NCI-H2227 treated with DMSO at 0.1 percent for 48 hours (cell line): ENCODE results near the gene FOLH1.
"Not testable (repeated sequence)": the region's sequence is repeated elsewhere in the genome, so short reads cannot be mapped to it uniquely, and the experiment has no call there.

Experiments used
- DNase-seq: peaks from one replicate; lab custom pipeline; 2025; lab: John Stamatoyannopoulos, UW

The FOLH1 gene

GRCh38 chr11:49208006-49208721, at the start of gene FOLH1:
Gene FOLH1 (minus strand): TSS chr11:49208602. CDS start chr11:49208409, 193 bp downstream.
- DNase-seq: no peak

GRCh38 chr11:49255148-49255547, 46.7 kb upstream of the FOLH1 start:
- not testable (repeated sequence) for DNase-seq

- DNase-seq: not testable (repeated sequence)
These were observed 42.8 kb upstream of the FOLH1 start for GRCh38 chr11:49251212-49251611.

- DNase-seq: not testable (repeated sequence)
These were observed 42.2 kb upstream of the FOLH1 start for GRCh38 chr11:49250398-49251115.

GRCh38 chr11:49249363-49249762, 41.0 kb upstream of the FOLH1 start:
- not testable (repeated sequence) for DNase-seq

GRCh38 chr11:49233685-49234084, 25.3 kb upstream of the FOLH1 start:
- not testable (repeated sequence) for DNase-seq

GRCh38 chr11:49233019-49233418, 24.6 kb upstream of the FOLH1 start:
- DNase-seq: not testable (repeated sequence)

GRCh38 chr11:49231725-49232124, 23.3 kb upstream of the FOLH1 start:
- DNase-seq: not testable (repeated sequence)

- DNase-seq: not testable (repeated sequence)
These were observed 22.1 kb upstream of the FOLH1 start for GRCh38 chr11:49230534-49230933.

GRCh38 chr11:49230001-49230400, 21.6 kb upstream of the FOLH1 start:
- DNase-seq: not testable (repeated sequence)

- DNase-seq: not testable (repeated sequence)
These were observed 20.7 kb upstream of the FOLH1 start for GRCh38 chr11:49229136-49229535.

- DNase-seq: not testable (repeated sequence)
These were observed 16.9 kb upstream of the FOLH1 start for GRCh38 chr11:49225255-49225785.

- DNase-seq: no peak
These were observed 12.7 kb upstream of the FOLH1 start for GRCh38 chr11:49221112-49221511.

GRCh38 chr11:49213026-49213560, 4.7 kb upstream of the FOLH1 start:
- DNase-seq: no peak

GRCh38 chr11:49206999-49207398, 1.4 kb downstream of the FOLH1 start:
- DNase-seq: not testable (repeated sequence)

- DNase-seq: no peak
These were observed 6.0 kb downstream of the FOLH1 start for GRCh38 chr11:49202287-49202976.

GRCh38 chr11:49196775-49197174, 11.6 kb downstream of the FOLH1 start:
- not testable (repeated sequence) for DNase-seq

- not testable (repeated sequence) for DNase-seq
These were observed 12.4 kb downstream of the FOLH1 start for GRCh38 chr11:49196002-49196401.

GRCh38 chr11:49190287-49190686, 18.1 kb downstream of the FOLH1 start:
- DNase-seq: not testable (repeated sequence)

- DNase-seq: not testable (repeated sequence)
These were observed 22.2 kb downstream of the FOLH1 start for GRCh38 chr11:49186225-49186624.

- DNase-seq: not testable (repeated sequence)
These were observed 22.8 kb downstream of the FOLH1 start for GRCh38 chr11:49185597-49185996.

GRCh38 chr11:49184756-49185155, 23.6 kb downstream of the FOLH1 start:
- DNase-seq: not testable (repeated sequence)
